ENCODE results near the gene RHBDL3. TPM values are rescaled to one million over a fixed set of nuclear protein-coding genes. Genes with fewer than 3 reads are reported as not detected.

RHBDL3 gene
- polyA plus RNA-seq, 1 donor (not counting 4 experiments of a cell fraction or from before 2014, with no cell fraction given), result not detected

DNA sequence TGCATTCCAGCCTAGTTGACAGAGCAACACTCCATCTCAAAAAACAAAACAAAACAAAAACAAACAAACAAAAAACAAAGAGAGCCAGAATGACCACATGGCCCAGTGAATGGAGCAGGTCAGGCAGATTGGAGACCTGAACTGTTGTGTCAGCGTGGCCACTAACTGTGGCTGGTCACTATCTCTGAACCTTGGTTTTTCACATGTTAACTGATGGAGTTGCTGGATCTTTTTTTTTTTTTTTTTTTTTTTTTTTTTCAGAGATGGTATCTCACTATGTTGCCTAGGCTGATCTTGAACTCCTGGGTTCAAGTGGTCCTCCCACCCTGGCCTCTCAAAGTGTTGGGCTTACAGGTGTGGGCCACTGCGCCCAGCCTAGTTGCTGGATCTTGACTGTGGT is 31.8 kb downstream of the RHBDL3 start:
- Histone ChIP-seq H3K9me1 (ENCODE audit: control insufficient read depth, extremely low read depth, insufficient read depth, low read length) (no peaks in the 10 kb centered on the region), H3K4me1 (ENCODE audit: control insufficient read depth, extremely low read depth, insufficient read depth, low read length) (no peaks in the 10 kb centered on the region), H3K4me2 (ENCODE audit: control insufficient read depth, extremely low read depth, insufficient read depth, low read depth, low read length) (no peak overlapping the region), H3K79me2 (ENCODE audit: control insufficient read depth, insufficient read depth, low read length) (no peaks in the 10 kb centered on the region), H4K20me1 (ENCODE audit: control insufficient read depth, extremely low read depth, insufficient read depth, low read length) (no peaks in the 10 kb centered on the region), H3K4me3 (ENCODE audit: control insufficient read depth in 2 of 3, extremely low read depth in 1 of 3, insufficient read depth in 2 of 3, low read depth in 1 of 3, low read length in 3 of 3) (no peak overlapping the region), H3K9me3 (ENCODE audit: control insufficient read depth, low read depth, low read length) (no peaks in the 10 kb centered on the region), H2AFZ (ENCODE audit: control insufficient read depth, low read length) (no peak overlapping the region), H3K36me3 (ENCODE audit: control insufficient read depth in 2 of 2, extremely low read depth in 1 of 2, insufficient read depth in 2 of 2, low read length in 2 of 2) (no peaks in the 10 kb centered on the region), H3K27me3 (ENCODE audit: control insufficient read depth, extremely low read depth, insufficient read depth, low read length) (peaks cover 4% of the 10 kb centered on the region), H3K27ac (ENCODE audit: control insufficient read depth, insufficient read depth, low read length) (no peak overlapping the region), H3K9ac (ENCODE audit: control insufficient read depth, extremely low read depth, insufficient read depth, low read length) (no peak overlapping the region)
- FAIRE-seq, result no peak
- dilution Hi-C loops (cut with MboI; ENCODE audit: extremely low pct_ligation_motif_present, low sequenced_read_pairs), result no loop called here
- no peak for DNase-seq (ENCODE audit: low read depth, low spot score)
- no peak for TF ChIP-seq CTCF (optimal IDR thresholded peaks at IDR 0.05 in 1 of 3, IDR thresholded peaks at IDR 0.05 in 1 of 3, conservative IDR thresholded peaks at IDR 0.05 in 1 of 3; ENCODE audit: extremely low read depth in 1 of 3, insufficient read depth in 2 of 3, low read length in 3 of 3)
- no peak for TF ChIP-seq EZH2 (IDR thresholded peaks at IDR 0.05; ENCODE audit: low read length)

DNA sequence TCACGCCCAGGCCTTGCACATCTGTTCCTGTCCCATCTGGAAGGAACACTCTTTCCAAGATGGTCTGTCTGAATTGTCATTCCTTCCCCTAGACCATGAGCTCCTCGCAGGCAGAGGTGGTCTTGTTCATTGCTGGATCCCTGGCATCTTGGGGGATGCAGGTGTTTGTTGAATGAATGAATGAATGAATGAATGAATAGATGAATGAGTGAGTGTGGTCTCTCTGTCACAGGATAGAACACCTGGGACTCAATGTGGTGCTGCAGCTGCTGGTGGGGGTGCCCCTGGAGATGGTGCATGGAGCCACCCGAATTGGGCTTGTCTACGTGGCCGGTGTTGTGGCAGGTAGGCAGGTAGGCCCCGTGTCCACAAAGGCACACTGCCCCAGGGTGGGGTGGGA is 32.2 kb downstream of the RHBDL3 start:
- no peaks in the 10 kb centered on the region for H4K20me1 ChIP-seq (ENCODE audit: control insufficient read depth, extremely low read depth, insufficient read depth, low read length)
- dilution Hi-C loops (cut with MboI; ENCODE audit: extremely low pct_ligation_motif_present, low sequenced_read_pairs), result no loop called here
- no peaks in the 10 kb centered on the region for H3K9me1 ChIP-seq (ENCODE audit: control insufficient read depth, extremely low read depth, insufficient read depth, low read length)
- no peak overlapping the region for H3K4me3 ChIP-seq (ENCODE audit: control insufficient read depth in 2 of 3, extremely low read depth in 1 of 3, insufficient read depth in 2 of 3, low read depth in 1 of 3, low read length in 3 of 3)
- no peaks in the 10 kb centered on the region for H3K36me3 ChIP-seq (ENCODE audit: control insufficient read depth in 2 of 2, extremely low read depth in 1 of 2, insufficient read depth in 2 of 2, low read length in 2 of 2)
- H3K9ac ChIP-seq (ENCODE audit: control insufficient read depth, extremely low read depth, insufficient read depth, low read length), result no peak overlapping the region
- H3K79me2 ChIP-seq (ENCODE audit: control insufficient read depth, insufficient read depth, low read length), result no peaks in the 10 kb centered on the region
- no peaks in the 10 kb centered on the region for H3K9me3 ChIP-seq (ENCODE audit: control insufficient read depth, low read depth, low read length)
- no peak for DNase-seq (ENCODE audit: low read depth, low spot score)
- no peaks in the 10 kb centered on the region for H3K4me1 ChIP-seq (ENCODE audit: control insufficient read depth, extremely low read depth, insufficient read depth, low read length)
- FAIRE-seq, result no peak
- H3K27me3 ChIP-seq (ENCODE audit: control insufficient read depth, extremely low read depth, insufficient read depth, low read length), result peaks cover 4% of the 10 kb centered on the region
- H3K4me2 ChIP-seq (ENCODE audit: control insufficient read depth, extremely low read depth, insufficient read depth, low read depth, low read length), result no peak overlapping the region
- no peak overlapping the region for H3K27ac ChIP-seq (ENCODE audit: control insufficient read depth, insufficient read depth, low read length)
- no peak overlapping the region for H2AFZ ChIP-seq (ENCODE audit: control insufficient read depth, low read length)
- TF ChIP-seq EZH2 (IDR thresholded peaks at IDR 0.05; ENCODE audit: low read length) (no peak), CTCF (optimal IDR thresholded peaks at IDR 0.05 in 1 of 3, IDR thresholded peaks at IDR 0.05 in 1 of 3, conservative IDR thresholded peaks at IDR 0.05 in 1 of 3; ENCODE audit: extremely low read depth in 1 of 3, insufficient read depth in 2 of 3, low read length in 3 of 3) (no peak)

Data from keratinocyte (primary cell).